Measurements from ENCODE around the gene SBF2.
"Not testable (repeated sequence)": the region's sequence is repeated elsewhere in the genome, so short reads cannot be mapped to it uniquely, and the experiment has no call there.

DNA sequence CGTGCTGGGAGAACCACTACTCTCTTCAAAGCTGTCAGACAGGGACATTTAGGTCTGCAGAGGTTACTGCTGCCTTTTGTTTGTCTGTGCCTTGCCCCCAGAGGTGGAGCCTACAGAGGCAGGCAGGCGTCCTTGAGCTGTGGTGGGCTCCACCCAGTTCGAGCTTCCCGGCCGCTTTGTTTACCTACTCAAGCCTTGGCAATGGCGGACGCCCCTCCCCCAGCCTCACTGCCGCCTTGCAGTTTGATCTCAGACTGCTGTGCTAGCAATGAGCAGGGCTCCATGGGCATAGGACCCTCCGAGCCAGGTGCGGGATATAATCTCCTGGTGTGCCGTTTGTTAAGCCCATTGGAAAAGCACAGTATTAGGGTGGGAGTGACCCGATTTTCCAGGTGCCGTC, 62.2 kb downstream of the SBF2 start:
- TF ChIP-seq EZH2phosphoT487 (conservative IDR thresholded peaks at IDR 0.05; ENCODE audit: low read length) = not testable (repeated sequence)
- TF ChIP-seq, protein P1, sequence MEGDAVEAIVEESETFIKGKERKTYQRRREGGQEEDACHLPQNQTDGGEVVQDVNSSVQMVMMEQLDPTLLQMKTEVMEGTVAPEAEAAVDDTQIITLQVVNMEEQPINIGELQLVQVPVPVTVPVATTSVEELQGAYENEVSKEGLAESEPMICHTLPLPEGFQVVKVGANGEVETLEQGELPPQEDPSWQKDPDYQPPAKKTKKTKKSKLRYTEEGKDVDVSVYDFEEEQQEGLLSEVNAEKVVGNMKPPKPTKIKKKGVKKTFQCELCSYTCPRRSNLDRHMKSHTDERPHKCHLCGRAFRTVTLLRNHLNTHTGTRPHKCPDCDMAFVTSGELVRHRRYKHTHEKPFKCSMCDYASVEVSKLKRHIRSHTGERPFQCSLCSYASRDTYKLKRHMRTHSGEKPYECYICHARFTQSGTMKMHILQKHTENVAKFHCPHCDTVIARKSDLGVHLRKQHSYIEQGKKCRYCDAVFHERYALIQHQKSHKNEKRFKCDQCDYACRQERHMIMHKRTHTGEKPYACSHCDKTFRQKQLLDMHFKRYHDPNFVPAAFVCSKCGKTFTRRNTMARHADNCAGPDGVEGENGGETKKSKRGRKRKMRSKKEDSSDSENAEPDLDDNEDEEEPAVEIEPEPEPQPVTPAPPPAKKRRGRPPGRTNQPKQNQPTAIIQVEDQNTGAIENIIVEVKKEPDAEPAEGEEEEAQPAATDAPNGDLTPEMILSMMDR (IDR thresholded peaks at IDR 0.05; ENCODE audit: insufficient read depth, low read length, poor library complexity, severe bottlenecking) = not testable (repeated sequence)

All from SU-DHL-6 (cell line).